Amygdala (tissue), 56 donors: Measurements from ENCODE around the gene ABHD17A.

Experiments used
- DNase-seq, 56 donors: peaks; one replicate each; lab custom pipeline; 2025; lab: John Stamatoyannopoulos, UW

The ABHD17A gene

GRCh38 chr19:1885398-1886119 is at the start of gene ABHD17A:
Gene ABHD17A (minus strand): TSS chr19:1885496. CDS start chr19:1881566, 3,930 bp downstream.
- DNase-seq: peak in 55 of 56 donors; percentile 55 to 95 (median 86)

DNA sequence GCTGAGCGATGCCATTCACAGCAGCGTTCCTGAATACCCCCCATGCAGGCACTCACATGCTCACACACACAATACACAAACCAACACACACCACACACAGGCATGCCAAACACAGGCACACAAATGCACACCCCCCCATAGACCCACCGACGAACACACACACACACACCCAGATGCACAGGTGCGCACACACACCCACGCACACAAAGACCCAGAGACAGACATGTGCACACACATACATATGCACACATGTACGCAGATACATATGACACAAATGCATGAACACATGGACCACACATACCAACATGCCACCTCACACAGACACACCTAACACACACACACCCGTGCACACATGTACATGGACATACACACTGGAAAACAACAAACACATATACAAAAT is 48.6 kb upstream of the ABHD17A start:
- DNase-seq: no peak

DNA sequence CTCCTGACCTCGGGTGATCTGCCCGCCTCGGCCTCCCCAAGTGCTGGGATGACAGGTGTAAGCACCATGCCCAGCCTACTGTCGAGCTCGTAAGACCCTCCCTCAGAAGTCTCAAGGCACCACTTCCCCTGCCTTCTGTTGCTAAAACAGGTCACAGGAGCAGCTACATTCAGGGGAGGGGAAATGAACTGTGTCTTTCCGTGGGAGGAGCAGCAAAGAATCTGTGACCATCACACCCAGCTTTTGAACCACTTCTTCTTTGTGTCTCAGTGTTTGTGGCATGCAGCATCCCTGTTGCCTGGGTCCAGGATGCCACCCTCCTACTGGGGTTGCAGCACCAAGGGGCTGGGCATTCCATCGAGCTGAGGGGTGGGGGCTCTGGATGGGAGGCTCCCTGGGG is 47.9 kb upstream of the ABHD17A start:
- no peak for DNase-seq

- no peak for DNase-seq
These were observed 47.1 kb upstream of the ABHD17A start for GRCh38 chr19:1932395-1932794.

- no peak for DNase-seq
These were observed 46.1 kb upstream of the ABHD17A start for GRCh38 chr19:1931445-1931844.

- peak in 44 of 56 donors; percentile 11 to 83 (median 38) for DNase-seq
These were observed 43.9 kb upstream of the ABHD17A start for GRCh38 chr19:1929021-1929742.

DNA sequence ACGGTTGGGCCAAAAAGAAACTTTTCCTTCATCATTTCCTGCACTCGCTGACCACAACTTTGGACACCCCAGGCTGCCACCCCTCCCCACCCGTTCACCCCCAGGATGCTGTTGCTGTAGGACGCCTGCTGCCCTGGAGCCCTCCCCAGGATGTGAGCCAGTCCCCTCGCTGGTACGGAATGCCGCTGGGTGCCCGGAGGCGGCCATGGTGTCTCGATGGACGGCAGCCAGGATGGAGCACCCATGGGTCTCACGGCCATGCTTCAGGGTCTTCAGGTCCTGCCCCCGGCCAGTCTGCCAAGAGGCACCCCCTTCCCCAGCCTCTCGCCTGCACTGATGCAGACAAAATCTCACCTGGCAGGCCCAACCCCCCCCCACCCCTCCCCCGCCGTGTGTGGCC is 40.2 kb upstream of the ABHD17A start:
- DNase-seq: no peak

DNA sequence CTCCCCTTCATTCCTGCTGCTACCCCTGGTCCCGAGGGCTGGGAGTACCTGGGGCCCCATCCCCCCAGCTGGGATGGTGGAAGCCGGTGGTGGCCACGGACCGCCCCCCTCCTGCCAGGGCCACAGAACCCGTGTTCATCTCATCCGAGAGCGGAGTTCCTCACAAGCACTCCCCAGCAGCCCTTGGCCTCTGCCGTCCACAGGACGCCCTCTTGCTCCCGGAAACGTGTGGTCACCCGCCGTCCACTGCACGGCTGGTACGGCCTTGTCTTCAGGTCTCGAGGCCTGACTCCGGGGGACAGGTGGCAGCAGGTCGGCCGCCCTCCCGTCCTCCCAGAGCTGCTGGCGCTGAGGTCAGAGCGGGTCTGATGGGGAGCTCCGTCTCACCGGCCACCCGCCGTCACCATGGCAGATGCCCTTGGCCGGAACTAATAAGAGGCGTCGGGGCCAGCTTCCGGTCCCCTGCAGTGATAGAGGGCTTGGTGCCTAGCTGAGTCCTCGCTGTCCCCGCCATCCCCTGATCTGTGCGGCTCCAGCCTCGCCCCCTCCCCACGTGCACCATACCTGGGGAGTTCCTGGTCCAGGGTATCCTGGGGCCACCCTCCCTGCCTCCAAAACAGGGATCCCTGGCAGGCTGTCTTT is 39.1 kb upstream of the ABHD17A start:
- DNase-seq: no peak

DNA sequence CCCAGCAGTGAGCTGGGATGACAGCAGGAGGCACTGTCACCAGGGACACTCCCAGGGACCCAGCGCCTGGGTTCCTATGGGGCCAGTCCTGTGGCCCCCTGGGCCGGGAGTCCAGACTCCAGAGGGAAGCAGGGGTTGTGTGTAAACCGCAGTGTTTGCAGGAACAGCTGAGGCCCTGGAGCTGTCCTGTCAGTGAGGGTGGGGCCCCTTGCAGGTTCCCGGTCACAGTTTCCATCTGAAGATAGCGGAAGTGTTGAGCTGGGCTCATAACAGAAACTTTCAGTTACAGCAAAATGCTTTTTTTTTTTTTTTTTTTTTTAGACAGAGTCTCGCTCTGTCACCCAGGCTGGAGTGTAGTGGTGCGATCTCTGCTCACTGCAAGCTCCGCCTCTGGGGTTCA is 38.0 kb upstream of the ABHD17A start:
- DNase-seq: no peak

- DNase-seq: no peak
These were observed 37.5 kb upstream of the ABHD17A start for GRCh38 chr19:1922803-1923202.

GRCh38 chr19:1921825-1922224 is 36.5 kb upstream of the ABHD17A start:
- DNase-seq: no peak

DNA sequence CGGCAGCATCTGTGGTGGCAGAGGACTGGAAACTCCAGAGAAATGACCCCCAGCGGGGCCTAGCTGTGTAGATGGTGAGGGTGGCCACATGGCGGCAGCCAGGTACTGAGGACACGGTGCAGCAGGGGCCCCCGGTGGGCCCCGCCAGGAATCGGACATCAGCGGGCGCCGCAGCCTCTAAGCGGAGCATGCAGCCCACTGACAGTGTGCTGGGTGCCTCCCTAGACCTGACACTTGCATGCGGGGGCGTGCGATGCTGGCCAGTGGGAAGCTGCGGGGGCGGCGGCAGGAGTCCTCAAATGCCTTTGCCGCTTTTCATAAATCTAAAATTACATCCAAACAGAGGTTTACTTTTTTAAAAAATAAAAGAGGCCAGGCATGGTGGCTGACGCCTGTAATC is 36.0 kb upstream of the ABHD17A start:
- DNase-seq: no peak

GRCh38 chr19:1920644-1921043 is 35.3 kb upstream of the ABHD17A start:
- no peak for DNase-seq

DNA sequence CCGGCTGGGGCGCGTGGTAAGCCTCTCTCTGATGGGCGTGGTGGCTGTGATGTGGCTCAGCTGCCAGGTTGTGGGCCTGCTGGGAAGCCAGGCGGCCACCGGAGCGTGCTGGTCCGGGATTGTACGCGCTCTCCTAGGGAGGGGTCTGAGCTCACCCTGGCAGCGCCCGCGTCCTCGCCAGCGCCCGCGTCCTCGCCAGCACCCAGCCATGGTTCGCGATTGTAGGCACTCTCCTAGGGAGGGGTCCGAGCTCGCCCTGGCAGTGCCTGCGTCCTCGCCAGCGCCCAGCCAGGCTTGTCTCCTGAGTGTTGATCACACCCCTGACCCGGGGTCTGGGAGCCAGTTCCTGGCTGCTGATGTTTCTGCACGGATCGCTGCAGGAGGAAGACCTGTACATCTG is 33.7 kb upstream of the ABHD17A start:
- DNase-seq: no peak

DNA sequence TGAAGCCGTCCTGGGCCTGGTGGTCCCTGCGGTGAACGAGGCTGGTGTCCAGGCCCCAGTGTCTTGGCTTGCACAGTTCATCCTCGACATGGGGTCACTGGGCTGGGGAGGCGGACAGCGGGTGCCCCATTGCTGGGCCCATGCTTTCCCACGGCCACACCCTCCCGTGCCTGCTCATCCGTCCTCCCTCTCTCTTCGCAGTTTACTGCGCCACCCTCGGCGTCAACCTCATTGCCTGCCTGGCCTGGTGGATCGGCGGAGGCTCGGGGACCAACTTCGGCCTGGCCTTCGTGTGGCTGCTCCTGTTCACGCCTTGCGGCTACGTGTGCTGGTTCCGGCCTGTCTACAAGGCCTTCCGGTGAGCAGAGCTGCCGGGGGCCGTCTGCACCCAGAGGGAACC is 32.6 kb upstream of the ABHD17A start:
- DNase-seq: no peak

DNA sequence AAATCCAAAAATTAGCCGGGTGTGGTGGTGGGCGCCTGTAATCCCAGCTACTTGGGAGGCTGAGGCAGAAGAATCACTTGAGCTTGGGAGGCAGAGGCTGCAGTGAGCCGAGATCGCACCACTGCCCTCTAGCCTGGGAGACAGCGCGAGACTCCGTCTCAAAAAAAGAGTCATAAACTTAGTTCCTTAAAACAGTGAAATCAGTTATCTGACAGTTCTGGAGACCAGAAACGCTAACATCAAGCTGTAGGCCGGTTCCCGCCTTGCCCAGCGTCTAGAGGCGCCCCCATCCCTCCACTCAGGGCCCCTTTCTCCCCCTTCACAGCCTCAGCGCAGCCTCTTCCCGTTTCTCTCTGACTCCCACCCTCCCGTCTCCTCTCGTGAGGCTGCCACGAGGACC is 31.9 kb upstream of the ABHD17A start:
- no peak for DNase-seq

GRCh38 chr19:1914826-1915341 is 29.6 kb upstream of the ABHD17A start:
- no peak for DNase-seq

- no peak for DNase-seq
These were observed 28.7 kb upstream of the ABHD17A start for GRCh38 chr19:1913781-1914577.

- no peak for DNase-seq
These were observed 27.6 kb upstream of the ABHD17A start for GRCh38 chr19:1912760-1913505.

- DNase-seq: no peak
These were observed 26.7 kb upstream of the ABHD17A start for GRCh38 chr19:1911995-1912394.
